Urinary bladder (tissue), 4 donors: Measurements from ENCODE around the gene GNPTG. TPM values are rescaled to one million over a fixed set of nuclear protein-coding genes. Genes with fewer than 3 reads are reported as not detected.

ENCODE experiments used
- DNase-seq: peaks from one replicate; pipeline ENCODE4 v3.0.0-alpha.2; 2015; ENCODE audit errors: extremely low spot score
- H3K27ac ChIP-seq: one replicate; pipeline ENCODE4 v1.5.1; 2013; ENCODE audit warnings: low read depth, mild to moderate bottlenecking, moderate library complexity
- H3K36me3 ChIP-seq: one replicate; pipeline ENCODE4 v1.6.1; 2013; ENCODE audit warnings: mild to moderate bottlenecking, moderate library complexity; ENCODE audit not compliant: insufficient read depth
- H3K4me1 ChIP-seq: one replicate; pipeline ENCODE4 v1.6.1; 2013; ENCODE audit warnings: mild to moderate bottlenecking, moderate library complexity; ENCODE audit not compliant: insufficient read depth
- H3K4me3 ChIP-seq: one replicate; pipeline ENCODE4 v1.5.1; 2013; ENCODE audit warnings: low read depth, low read length
- WGBS: extraction: QIAGEN DNeasy Blood & Tissue Kit; methylation state at CpG from one replicate; pipeline ENCODE4 v1.1.7; 2013; 5-methylcytosine and 5-hydroxymethylcytosine counted together
- polyA plus RNA-seq: library from polyadenylated mRNA; stranded (reverse); fragments of 200-250 nt; gene quantifications from one replicate; pipeline ENCODE4 v1.2.3, GENCODE V29; 2013
- total RNA-seq: library from RNA; depleted of rRNA; stranded (reverse); fragments of >200 nt; gene quantifications from one replicate; pipeline ENCODE4 v1.2.3, GENCODE V29; 2014
- donor health status: healthy with polysubstance abuse.
- donor health status: healthy.

GNPTG gene
- total and polyA plus RNA-seq, 2 donors = 28.0 to 70.4 TPM

DNA sequence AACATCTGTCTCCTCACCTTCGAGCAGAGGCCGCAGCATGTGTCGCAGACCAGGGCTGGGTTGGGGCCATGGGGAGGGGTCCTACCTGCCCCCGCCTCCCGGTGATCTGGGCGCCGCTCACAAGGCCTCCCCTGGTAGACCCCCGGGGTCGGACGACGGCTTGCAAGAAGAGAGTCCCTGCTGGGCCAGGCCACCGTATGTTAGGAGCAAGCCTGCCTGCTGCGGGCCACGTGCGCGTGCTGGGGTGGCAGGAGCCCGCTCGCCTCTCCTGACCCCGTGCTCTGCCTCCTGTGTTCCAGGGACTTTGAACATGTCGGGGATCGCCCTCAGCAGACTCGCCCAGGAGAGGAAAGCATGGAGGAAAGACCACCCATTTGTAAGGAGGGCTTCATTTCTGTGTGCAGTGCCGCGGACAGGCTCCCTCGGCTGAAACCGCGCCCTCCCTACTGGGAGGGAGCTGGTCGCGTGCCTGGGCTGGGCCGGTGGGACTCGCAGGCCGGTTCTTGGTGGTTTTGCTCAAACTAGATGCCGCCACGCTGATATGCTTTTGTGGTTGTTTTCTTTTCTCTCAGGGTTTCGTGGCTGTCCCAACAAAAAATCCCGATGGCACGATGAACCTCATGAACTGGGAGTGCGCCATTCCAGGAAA, 37.9 kb upstream of the GNPTG start:
- WGBS = 87% methylated on average over 38 of the region's 38 CpGs
- Histone ChIP-seq H3K4me3 (no peak overlapping the region), H3K36me3 (peaks cover 9% of the 10 kb centered on the region), H3K27ac (no peak overlapping the region), H3K4me1 (peaks cover 4% of the 10 kb centered on the region)
- no peak for DNase-seq

DNA sequence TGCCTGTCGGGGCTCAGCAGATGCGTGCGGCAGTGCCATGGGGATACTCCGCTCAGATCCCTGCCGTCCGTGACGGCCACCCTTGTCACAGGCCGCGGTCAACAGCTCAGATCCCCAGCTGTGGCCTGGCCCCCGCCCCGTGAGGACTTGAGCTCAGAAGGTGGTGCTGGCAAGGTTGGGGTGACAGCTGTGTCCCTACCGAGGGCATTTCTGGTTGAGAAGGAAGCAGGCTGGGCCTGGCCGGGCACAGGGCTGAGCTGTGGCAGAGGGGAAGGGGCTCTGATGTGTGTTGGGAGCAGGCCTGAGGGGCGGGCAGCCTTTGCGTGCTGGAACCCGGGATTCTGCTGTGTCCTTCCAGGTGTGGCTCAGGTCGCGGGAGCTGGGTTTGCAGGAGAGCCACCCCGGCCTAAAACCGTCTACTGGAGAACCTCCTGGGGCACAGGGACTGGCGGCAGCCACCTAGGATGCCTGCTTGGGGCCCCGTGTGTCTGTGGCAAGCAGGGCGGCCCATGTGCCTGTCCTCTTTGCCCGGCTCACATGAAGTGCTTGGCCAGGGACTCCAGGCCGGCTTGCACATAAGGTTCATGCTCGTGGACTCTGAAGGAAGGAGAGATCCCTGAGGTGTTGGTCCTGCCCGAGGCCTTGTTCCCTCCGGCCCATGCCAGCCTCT, 37.2 kb upstream of the GNPTG start:
- no peak overlapping the region for H3K27ac ChIP-seq
- no peak overlapping the region for H3K4me3 ChIP-seq
- H3K4me1 ChIP-seq = peaks cover 4% of the 10 kb centered on the region
- H3K36me3 ChIP-seq = peaks cover 9% of the 10 kb centered on the region
- WGBS = 88% methylated on average over 28 of the region's 28 CpGs
- no peak for DNase-seq

DNA sequence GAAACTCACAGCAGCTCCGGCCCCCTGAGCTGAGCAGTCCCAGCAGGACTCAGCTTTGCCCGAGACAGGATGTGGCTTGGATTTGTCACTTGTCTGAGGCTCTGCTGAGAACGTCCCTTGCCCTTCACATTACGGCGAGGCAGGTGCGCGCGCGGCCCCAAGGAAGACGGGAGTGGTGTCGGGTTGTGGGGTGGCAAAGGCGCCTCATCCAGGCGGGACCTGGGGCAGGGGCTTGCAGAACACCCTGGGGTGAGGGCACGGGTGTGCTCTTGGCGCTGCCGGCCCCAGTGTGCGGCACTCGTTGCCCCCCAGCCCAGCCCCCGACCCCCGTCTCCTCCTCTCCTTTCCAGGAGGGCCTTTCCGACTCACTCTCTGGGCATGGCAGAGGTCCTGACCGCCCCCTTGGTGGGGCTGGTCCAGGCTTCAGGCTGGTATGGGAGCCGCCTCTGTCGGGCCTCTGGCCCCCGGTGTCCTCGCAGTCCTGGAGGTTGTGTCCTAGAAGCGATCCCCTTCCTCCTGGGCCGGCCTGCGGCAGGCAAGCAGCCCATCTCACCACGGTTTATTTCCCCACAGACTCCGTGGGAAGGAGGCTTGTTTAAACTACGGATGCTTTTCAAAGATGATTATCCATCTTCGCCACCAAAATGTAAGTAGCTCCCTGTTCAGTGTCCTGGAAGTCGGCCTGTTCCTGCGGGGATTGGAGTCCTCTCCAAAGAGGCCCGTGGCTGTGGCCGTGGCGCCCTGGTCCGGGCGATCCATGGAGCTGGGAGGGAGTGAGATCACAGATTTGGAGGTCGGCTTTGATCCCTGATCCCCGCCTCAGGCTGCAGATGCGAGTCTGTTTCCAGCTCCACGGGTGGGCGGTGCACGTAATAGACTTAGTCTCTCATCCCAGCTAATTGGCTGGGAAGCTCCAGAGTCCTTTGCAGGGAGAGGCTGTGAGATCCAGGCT, 36.4 kb upstream of the GNPTG start:
- H3K36me3 ChIP-seq = peaks cover 10% of the 10 kb centered on the region
- WGBS = 83% methylated on average over 46 of the region's 46 CpGs
- no peak for DNase-seq
- no peak overlapping the region for H3K27ac ChIP-seq
- peaks cover 4% of the 10 kb centered on the region for H3K4me1 ChIP-seq
- no peak overlapping the region for H3K4me3 ChIP-seq

DNA sequence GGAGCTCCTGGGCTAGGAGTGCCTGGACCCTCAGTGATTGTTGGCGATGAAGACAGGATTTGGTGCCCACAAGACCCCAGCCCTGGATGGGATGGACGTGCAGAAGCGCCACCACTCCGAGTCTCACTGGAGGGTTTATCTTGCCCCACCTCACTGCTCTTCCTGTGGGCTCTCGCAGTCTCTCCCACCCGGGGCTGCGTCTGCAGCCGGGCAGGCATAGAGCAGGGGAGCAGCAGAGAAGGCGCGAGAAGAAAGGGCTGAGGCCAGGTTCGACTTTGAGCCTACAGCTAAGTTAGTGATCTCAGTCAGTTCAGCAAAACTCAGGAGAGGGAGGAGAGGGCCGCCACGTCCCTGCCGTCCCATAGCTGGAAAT, 35.7 kb upstream of the GNPTG start:
- H3K36me3 ChIP-seq = peaks cover 16% of the 10 kb centered on the region
- no peak overlapping the region for H3K4me3 ChIP-seq
- H3K27ac ChIP-seq = no peak overlapping the region
- H3K4me1 ChIP-seq = peaks cover 4% of the 10 kb centered on the region
- no peak for DNase-seq
- 87% methylated on average over 14 of the region's 14 CpGs for WGBS

DNA sequence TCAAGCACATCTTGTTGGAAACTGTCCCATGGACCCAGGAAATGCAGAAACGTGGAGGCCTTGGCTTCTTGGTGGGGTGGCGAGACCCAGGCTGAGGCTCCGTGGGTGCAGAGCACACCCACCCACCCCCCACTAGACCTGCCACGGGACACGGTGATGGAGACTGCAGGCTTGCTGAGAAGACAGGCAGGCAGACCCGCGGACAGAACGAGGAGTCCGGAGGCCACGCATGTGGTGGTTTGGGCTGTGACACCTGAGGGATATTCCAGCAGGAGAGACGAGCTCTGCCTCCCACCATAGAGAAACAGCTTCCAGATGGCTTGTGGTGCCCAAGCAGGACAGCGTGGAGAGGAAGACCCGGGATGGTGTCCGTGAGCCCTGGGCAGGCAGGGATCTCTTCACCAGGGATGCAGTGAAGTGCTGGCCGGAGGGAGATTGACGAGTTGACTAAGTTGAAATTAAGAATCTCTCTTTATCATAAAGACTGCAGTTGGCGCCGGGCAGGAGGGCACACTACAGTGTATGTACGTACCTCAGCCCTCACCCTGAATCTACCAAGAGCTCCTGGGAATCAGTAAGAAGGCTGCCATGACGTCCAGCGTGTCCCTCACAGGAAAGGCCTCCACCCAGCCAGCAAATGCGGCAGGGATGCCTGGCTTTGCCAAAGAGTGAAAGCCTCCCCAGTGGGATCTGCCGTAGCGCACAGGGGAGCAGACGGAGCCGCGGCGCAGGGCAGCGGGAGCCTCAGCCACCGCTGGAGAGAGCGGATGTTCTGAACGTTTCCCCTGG, 34.1 kb upstream of the GNPTG start:
- Histone ChIP-seq H3K36me3 (peaks cover 17% of the 10 kb centered on the region), H3K27ac (no peak overlapping the region), H3K4me1 (no peaks in the 10 kb centered on the region), H3K4me3 (no peak overlapping the region)
- no peak for DNase-seq
- WGBS = 89% methylated on average over 32 of the region's 32 CpGs

DNA sequence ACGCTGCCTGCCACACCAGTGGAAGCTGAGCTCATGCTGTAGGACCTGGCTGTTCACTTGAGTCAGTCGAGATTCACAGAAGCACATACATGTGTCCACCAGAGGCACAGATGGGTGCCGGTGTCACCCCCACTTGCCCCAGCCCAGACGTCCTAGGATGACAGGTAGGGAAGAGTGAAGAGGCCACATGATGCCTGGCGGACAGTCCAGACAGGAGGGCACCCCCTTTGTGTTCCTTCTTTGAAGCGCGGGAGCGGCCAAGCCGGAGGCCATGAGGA, 33.5 kb upstream of the GNPTG start:
- Histone ChIP-seq H3K27ac (no peak overlapping the region), H3K4me3 (no peak overlapping the region), H3K4me1 (no peaks in the 10 kb centered on the region), H3K36me3 (peaks cover 19% of the 10 kb centered on the region)
- WGBS = 78% methylated on average over 9 of the region's 9 CpGs
- no peak for DNase-seq

DNA sequence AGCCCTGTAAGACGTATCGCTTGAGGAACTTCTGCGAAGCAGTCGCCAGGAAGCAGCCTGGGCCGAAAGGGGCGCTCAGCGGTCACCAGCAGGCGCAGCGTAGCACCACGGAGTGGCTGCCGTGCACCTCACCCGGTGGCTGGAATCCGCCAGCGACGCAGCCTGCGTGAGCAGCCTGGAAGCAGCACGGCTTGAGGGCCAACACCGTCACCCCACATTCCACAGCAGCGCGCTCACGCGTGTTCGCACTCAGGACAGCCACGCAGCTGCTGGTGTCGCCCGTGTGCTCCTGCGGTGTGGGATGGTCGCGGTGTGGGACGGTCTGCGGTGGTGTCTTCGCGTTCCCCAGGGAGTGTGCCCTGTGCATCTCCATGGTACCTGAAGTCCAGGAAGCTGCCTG, 32.7 kb upstream of the GNPTG start:
- Histone ChIP-seq H3K4me1 (no peaks in the 10 kb centered on the region), H3K27ac (no peak overlapping the region), H3K36me3 (peaks cover 20% of the 10 kb centered on the region), H3K4me3 (no peak overlapping the region)
- 92% methylated on average over 33 of the region's 33 CpGs for WGBS
- DNase-seq = no peak

DNA sequence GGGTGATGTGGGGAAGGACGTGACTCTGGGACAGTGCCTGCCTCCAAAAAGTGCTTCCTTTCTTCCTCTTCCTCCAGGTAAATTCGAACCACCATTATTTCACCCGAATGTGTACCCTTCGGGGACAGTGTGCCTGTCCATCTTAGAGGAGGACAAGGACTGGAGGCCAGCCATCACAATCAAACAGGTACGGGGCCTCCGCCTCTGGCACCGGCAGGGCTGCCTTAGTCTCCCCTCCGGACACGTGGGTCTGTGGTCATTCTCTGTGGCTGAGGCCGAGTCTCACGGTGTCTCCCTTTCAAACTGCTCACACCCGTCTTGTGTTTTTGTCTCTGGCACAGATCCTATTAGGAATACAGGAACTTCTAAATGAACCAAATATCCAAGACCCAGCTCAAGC, 31.6 kb upstream of the GNPTG start:
- H3K4me1 ChIP-seq = no peaks in the 10 kb centered on the region
- H3K27ac ChIP-seq = no peak overlapping the region
- H3K4me3 ChIP-seq = no peak overlapping the region
- DNase-seq = no peak
- 85% methylated on average over 12 of the region's 12 CpGs for WGBS
- peaks cover 20% of the 10 kb centered on the region for H3K36me3 ChIP-seq

DNA sequence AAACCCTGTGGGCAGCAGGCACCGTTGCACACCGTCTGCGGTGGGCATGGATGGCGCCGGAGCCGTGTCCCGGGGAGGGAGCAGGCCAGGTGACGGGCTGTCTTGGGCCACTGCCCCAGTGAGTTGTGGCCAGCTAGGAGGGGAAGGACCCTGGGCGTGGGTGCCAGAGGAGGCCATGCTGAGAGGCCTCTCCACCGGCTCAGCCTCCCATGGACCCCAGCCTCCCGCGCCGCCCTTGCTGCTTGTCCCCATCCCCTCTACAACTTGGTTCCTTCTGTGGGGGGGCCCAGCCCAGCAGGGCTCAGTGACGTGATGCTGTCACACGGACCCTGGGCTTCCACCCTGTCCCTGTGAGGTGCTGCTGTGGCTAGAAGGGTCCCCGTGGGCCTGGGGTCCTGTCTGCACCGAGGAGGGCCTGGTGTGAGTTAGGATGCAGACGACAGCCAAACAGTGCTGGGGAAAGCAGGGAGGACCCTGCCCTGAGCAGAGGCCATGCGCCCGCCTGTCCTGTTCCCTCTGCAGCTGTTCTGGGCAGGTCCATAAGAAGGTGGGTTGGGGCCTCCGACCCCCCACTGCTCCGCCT, 31.0 kb upstream of the GNPTG start:
- WGBS = 87% methylated on average over 22 of the region's 22 CpGs
- H3K36me3 ChIP-seq = peaks cover 20% of the 10 kb centered on the region

DNA sequence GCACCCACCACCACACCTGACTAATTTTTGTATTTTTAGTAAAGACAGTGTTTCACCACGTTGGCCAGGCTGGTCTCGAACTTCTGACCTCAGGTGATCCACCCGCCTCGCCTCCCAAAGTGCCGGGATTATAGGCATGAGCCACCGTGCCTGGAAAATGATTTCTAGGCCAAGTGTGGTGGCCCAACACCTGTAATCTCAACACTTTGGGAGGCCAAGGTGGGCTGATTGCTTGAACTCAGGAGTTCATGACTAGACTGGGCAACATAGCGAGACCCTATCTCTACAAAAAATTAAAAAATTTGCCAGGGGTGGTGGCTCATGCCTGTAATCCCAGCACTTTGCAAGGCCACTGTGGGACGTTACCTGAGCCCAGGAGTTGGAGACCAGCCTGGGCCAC, 29.3 kb upstream of the GNPTG start:
- H3K36me3 ChIP-seq = peaks cover 16% of the 10 kb centered on the region
- H3K4me3 ChIP-seq = no peak overlapping the region
- no peak for DNase-seq
- H3K4me1 ChIP-seq = no peaks in the 10 kb centered on the region
- H3K27ac ChIP-seq = no peak overlapping the region
- 96% methylated on average over 8 of the region's 8 CpGs for WGBS

More for the DNA sequence above, 31.0 kb upstream of the GNPTG start:
- no peaks in the 10 kb centered on the region for H3K4me1 ChIP-seq
- no peak overlapping the region for H3K27ac ChIP-seq
- H3K4me3 ChIP-seq = no peak overlapping the region
- DNase-seq = no peak

DNA sequence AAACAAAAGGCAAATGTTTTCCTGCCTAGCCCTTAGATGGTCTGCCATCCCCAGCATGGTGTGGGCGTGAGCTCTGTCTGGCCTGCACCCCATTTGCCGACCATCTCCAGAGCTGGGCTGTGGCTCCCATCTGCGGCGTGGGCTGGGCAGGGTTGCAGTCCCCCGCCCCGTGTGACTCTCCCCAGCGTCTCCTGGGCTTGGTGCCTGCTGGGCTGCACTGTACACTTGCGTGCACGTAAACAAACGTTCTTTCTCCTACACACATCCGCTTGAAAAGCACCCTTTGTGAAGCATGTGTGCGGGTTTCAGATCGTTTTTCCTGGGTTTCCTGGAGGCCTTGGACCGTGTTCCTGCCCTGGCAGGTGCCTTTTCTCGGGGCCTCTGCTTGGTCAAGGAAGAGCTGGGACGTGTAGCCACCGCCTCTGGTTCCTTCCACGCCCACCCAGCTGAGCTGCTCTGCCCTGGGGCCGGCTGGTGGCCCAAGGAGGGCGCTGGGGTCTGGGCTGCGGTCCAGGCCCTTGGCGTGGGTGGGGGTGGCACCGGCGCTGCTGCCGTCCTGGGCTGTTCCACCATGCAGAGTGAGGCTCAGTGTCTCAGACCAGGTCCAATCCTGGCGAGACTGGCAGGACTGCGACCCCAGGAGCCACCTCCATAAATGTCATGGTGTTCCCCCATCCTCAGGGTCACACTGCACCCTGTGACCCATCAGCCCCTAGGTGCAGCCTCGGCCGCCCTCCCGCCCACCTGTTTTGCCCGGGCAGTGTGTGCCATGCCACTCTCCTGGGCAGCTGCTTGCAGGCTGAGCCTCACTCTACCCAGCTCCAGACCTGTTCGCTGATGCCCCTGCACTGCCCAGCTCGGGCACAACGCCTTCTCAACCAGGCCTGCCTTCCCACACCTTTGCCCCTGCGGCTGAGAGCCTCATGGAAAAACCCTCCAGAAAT, 28.2 kb upstream of the GNPTG start:
- H3K4me1 ChIP-seq = no peaks in the 10 kb centered on the region
- no peak for DNase-seq
- WGBS = 81% methylated on average over 35 of the region's 35 CpGs
- no peak overlapping the region for H3K4me3 ChIP-seq
- peaks cover 10% of the 10 kb centered on the region for H3K36me3 ChIP-seq
- H3K27ac ChIP-seq = no peak overlapping the region

DNA sequence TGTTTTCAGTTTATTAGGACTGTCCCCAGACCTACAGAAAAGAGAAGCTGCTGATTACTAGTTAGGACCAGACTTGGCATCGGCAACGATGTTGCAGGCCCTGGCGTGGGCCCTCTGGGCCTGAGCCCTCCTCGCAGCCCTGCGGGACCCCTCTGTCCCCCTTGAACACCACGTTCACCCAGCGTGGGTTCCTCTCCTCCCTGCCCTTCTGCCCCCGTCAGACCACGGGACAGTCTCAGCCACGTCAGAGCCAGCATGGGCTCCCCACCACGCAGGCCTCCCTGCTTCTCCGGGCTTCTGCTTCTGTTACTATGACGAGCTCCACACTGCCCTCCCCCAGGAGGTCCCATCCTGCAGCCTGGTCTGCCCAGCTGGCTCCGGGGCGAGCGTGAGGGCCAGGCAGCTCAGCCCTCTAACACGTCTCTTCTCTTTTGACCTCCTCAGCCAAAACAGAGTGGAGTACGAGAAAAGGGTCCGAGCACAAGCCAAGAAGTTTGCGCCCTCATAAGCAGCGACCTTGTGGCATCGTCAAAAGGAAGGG, 27.4 kb upstream of the GNPTG start:
- no peak overlapping the region for H3K4me3 ChIP-seq
- H3K27ac ChIP-seq = no peak overlapping the region
- H3K4me1 ChIP-seq = no peaks in the 10 kb centered on the region
- 82% methylated on average over 22 of the region's 22 CpGs for WGBS
- DNase-seq = no peak
- H3K36me3 ChIP-seq = peaks cover 10% of the 10 kb centered on the region
